ENCODE measurements around the gene ZNF618. TPM values are rescaled to one million over a fixed set of nuclear protein-coding genes. Genes with fewer than 3 reads are reported as not detected.

Gene ZNF618
- total RNA-seq, 1 experiment from 2014 or later = 29.4 TPM

DNA sequence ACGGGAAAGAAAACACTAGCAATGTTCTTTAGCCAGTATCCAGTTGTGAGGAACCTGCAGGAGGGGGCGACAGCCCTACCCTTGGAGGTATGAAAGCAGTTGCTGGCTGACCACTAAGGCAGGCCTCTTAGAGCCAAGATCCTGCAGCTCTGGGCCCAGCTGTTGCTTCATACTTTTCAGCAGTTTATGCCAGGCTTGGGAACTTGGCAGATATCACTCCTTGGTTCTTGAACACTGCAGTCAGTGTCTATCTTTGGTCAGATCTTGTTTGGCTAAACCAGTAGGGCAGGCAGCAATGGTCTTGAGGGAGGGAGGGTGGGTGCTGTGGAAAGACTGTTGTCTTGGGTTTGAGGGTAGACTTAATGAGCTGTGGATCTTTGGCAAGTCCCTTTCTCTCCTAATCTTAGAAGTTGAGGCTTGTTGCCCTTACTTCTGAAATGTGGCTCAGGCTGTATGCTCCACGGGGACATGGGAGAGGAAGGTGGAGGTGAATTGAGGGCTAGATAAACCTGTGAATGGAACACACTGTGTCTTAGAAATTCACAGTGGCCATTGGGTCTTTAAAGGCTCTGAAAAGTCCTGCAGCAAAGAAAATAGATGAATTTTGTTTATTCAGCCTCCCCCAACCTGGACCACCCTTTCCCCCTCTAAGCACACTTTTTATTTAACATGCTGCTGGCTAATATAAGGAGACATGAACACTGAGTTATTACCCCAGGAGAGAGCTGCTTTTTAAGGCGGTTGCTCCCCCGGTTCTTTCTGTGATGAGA, 37.5 kb downstream of the ZNF618 start:
- intact Hi-C loops (cut with micrococcal nuclease; ENCODE audit: unreplicated experiment) = no loop called here
- H3K27ac ChIP-seq (ENCODE audit: low read depth, low read length, poor library complexity, severe bottlenecking) = no peak overlapping the region
- TF ChIP-seq EZH2 (IDR thresholded peaks at IDR 0.05; ENCODE audit: borderline replicate concordance, low read depth, low read length, poor library complexity, severe bottlenecking) = no peak
- POLR2A ChIA-PET (ENCODE audit: low non-redundant PET) = no interaction called here
- H3K27me3 ChIP-seq (replicated peaks; ENCODE audit: insufficient read depth, low read depth, low read length, poor library complexity) = no peaks in the 10 kb centered on the region
- H3K4me1 ChIP-seq (ENCODE audit: insufficient read depth, low read length, poor library complexity, severe bottlenecking) = peaks cover 12% of the 10 kb centered on the region
- no peaks in the 10 kb centered on the region for H3K9me3 ChIP-seq (ENCODE audit: low read depth, low read length, poor library complexity, severe bottlenecking)
- H3K36me3 ChIP-seq (ENCODE audit: insufficient read depth, low read length, poor library complexity, severe bottlenecking) = no peaks in the 10 kb centered on the region
- no peak for DNase-seq (ENCODE audit: low spot score)
- BruUV-seq (replicated peaks) = no TSS peak
- H3K4me3 ChIP-seq (ENCODE audit: low read depth, low read length, poor library complexity, severe bottlenecking) = no peak overlapping the region
- CTCF ChIA-PET = no interaction called here

- ChIA-PET CTCF (no interaction called here), POLR2A (ENCODE audit: low non-redundant PET) (no interaction called here)
- no TSS peak for BruUV-seq (replicated peaks)
- no peak for DNase-seq (ENCODE audit: low spot score)
- no peak overlapping the region for H3K27ac ChIP-seq (ENCODE audit: low read depth, low read length, poor library complexity, severe bottlenecking)
- H3K4me1 ChIP-seq (ENCODE audit: insufficient read depth, low read length, poor library complexity, severe bottlenecking) = peaks cover 12% of the 10 kb centered on the region
- no peak for TF ChIP-seq EZH2 (IDR thresholded peaks at IDR 0.05; ENCODE audit: borderline replicate concordance, low read depth, low read length, poor library complexity, severe bottlenecking)
- TF ChIP-seq, protein P1, sequence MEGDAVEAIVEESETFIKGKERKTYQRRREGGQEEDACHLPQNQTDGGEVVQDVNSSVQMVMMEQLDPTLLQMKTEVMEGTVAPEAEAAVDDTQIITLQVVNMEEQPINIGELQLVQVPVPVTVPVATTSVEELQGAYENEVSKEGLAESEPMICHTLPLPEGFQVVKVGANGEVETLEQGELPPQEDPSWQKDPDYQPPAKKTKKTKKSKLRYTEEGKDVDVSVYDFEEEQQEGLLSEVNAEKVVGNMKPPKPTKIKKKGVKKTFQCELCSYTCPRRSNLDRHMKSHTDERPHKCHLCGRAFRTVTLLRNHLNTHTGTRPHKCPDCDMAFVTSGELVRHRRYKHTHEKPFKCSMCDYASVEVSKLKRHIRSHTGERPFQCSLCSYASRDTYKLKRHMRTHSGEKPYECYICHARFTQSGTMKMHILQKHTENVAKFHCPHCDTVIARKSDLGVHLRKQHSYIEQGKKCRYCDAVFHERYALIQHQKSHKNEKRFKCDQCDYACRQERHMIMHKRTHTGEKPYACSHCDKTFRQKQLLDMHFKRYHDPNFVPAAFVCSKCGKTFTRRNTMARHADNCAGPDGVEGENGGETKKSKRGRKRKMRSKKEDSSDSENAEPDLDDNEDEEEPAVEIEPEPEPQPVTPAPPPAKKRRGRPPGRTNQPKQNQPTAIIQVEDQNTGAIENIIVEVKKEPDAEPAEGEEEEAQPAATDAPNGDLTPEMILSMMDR (conservative IDR thresholded peaks at IDR 0.05; ENCODE audit: low read depth, low read length) = no peak
- no peaks in the 10 kb centered on the region for H3K36me3 ChIP-seq (ENCODE audit: insufficient read depth, low read length, poor library complexity, severe bottlenecking)
- H3K9me3 ChIP-seq (ENCODE audit: low read depth, low read length, poor library complexity, severe bottlenecking) = no peaks in the 10 kb centered on the region
- intact Hi-C loops (cut with micrococcal nuclease; ENCODE audit: unreplicated experiment) = no loop called here
- H3K27me3 ChIP-seq (replicated peaks; ENCODE audit: insufficient read depth, low read depth, low read length, poor library complexity) = no peaks in the 10 kb centered on the region
- no peak overlapping the region for H3K4me3 ChIP-seq (ENCODE audit: low read depth, low read length, poor library complexity, severe bottlenecking)
Measured at GRCh38 chr9:113914517-113914916, 38.4 kb downstream of the ZNF618 start.

DNA sequence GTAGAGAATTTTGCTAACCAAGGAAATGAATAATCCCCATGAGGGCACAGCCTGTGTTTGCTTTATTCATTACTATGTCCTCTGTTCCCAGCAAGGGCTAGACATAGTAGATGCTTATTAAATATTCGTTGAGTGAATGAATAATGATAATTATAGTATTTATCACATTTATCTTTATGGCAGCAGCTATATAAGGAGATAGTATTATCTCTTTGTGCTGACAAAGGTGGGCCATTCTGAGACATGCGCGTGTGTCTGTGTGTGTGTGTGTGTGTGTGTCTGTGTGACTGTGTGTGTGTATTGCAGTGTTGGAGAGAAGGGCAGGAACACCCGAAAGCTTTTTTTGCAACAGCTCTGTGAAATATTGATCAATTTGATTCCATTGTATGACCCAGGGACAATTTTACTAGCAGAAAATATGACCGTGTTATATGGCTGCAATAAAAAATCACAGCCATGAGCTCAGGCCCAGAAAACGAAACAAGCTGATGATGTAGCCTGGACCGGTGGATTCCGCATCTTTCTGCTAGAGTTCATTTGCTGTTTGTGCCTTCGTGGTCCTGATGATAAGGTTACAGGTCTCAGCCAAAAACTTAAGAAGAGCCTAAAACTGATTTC, 39.8 kb downstream of the ZNF618 start:
- H3K36me3 ChIP-seq (ENCODE audit: insufficient read depth, low read length, poor library complexity, severe bottlenecking) = no peaks in the 10 kb centered on the region
- H3K27ac ChIP-seq (ENCODE audit: low read depth, low read length, poor library complexity, severe bottlenecking) = no peak overlapping the region
- POLR2A ChIA-PET (ENCODE audit: low non-redundant PET) = no interaction called here
- no peak for DNase-seq (ENCODE audit: low spot score)
- no TSS peak for BruUV-seq (replicated peaks)
- no peaks in the 10 kb centered on the region for H3K27me3 ChIP-seq (replicated peaks; ENCODE audit: insufficient read depth, low read depth, low read length, poor library complexity)
- no peaks in the 10 kb centered on the region for H3K9me3 ChIP-seq (ENCODE audit: low read depth, low read length, poor library complexity, severe bottlenecking)
- CTCF ChIA-PET = no interaction called here
- no peak for TF ChIP-seq EZH2 (IDR thresholded peaks at IDR 0.05; ENCODE audit: borderline replicate concordance, low read depth, low read length, poor library complexity, severe bottlenecking)
- TF ChIP-seq, protein P1 (conservative IDR thresholded peaks at IDR 0.05; ENCODE audit: low read depth, low read length) = no peak
- H3K4me3 ChIP-seq (ENCODE audit: low read depth, low read length, poor library complexity, severe bottlenecking) = no peak overlapping the region
- peaks cover 12% of the 10 kb centered on the region for H3K4me1 ChIP-seq (ENCODE audit: insufficient read depth, low read length, poor library complexity, severe bottlenecking)
- intact Hi-C loops (cut with micrococcal nuclease; ENCODE audit: unreplicated experiment) = no loop called here

Measured in A673 (cell line).